HG02938 (cell line): ENCODE data around the gene HLA-DQB1.

ENCODE experiments used
- ATAC-seq: cut with Tn5 transposase; IDR thresholded peaks from one replicate; pipeline ENCODE4 v1.9.1; 2021; ENCODE audit warnings: mild to moderate bottlenecking, moderate library complexity; ENCODE audit not compliant: unreplicated experiment

The HLA-DQB1 gene

GRCh38 chr6:32627831-32628230, 38.6 kb downstream of the HLA-DQB1 start:
- ATAC-seq, result no peak

GRCh38 chr6:32627249-32627648, 39.2 kb downstream of the HLA-DQB1 start:
- no peak for ATAC-seq

- no peak for ATAC-seq
Observed at GRCh38 chr6:32625137-32625536, 41.3 kb downstream of the HLA-DQB1 start.

- no peak for ATAC-seq
Observed at GRCh38 chr6:32624565-32624964, 41.9 kb downstream of the HLA-DQB1 start.

- ATAC-seq, result no peak
Observed at GRCh38 chr6:32623693-32624092, 42.8 kb downstream of the HLA-DQB1 start.

GRCh38 chr6:32622545-32623401, 43.7 kb downstream of the HLA-DQB1 start:
- ATAC-seq, result peak; percentile 66

GRCh38 chr6:32621372-32621771, 45.1 kb downstream of the HLA-DQB1 start:
- ATAC-seq, result no peak

GRCh38 chr6:32617751-32618150, 48.7 kb downstream of the HLA-DQB1 start:
- ATAC-seq, result no peak

- ATAC-seq, result no peak
Observed at GRCh38 chr6:32615885-32616532, 50.4 kb downstream of the HLA-DQB1 start.

GRCh38 chr6:32614366-32615081, 51.9 kb downstream of the HLA-DQB1 start:
- ATAC-seq, result no peak

GRCh38 chr6:32613475-32613874, 53.0 kb downstream of the HLA-DQB1 start:
- ATAC-seq, result no peak

- no peak for ATAC-seq
Observed at GRCh38 chr6:32610682-32611296, 55.7 kb downstream of the HLA-DQB1 start.

- peak; percentile 85 for ATAC-seq
Observed at GRCh38 chr6:32609731-32610640, 56.5 kb downstream of the HLA-DQB1 start.
